ENCODE results near the gene MARCHF10. TPM values are rescaled to one million over a fixed set of nuclear protein-coding genes. Genes with fewer than 3 reads are reported as not detected.

Gene MARCHF10
- total and polyA plus RNA-seq, 2 of the 13 experiments (the other 11 are each of a cell fraction or from before 2014, with no cell fraction given), result not detected

GRCh38 chr17:62780269-62780668 lies 27.8 kb downstream of the MARCHF10 start (continued):
- TF ChIP-seq ARID3A (IDR thresholded peaks at IDR 0.05; ENCODE audit: low read depth, low read length) (no peak), STAG1 (CRISPR knock-in tag; IDR thresholded peaks at IDR 0.05) (no peak), NR2F6 (IDR thresholded peaks at IDR 0.05) (no peak), NR2F6 (CRISPR knock-in tag; IDR thresholded peaks at IDR 0.05) (no peak), PCBP1 (IDR thresholded peaks at IDR 0.05; ENCODE audit: borderline replicate concordance, low read depth, low read length) (no peak), U2AF1 (optimal IDR thresholded peaks at IDR 0.05; ENCODE audit: low read depth, low read length) (no peak), GTF3A (CRISPR knock-in tag; conservative IDR thresholded peaks at IDR 0.05) (no peak)

GRCh38 chr17:62778990-62779681 lies 29.0 kb downstream of the MARCHF10 start:
- Histone ChIP-seq H3K36me3 (replicated peaks in 1 of 2; ENCODE audit: control insufficient read depth in 1 of 2, insufficient read depth in 2 of 2, low read length in 2 of 2) (no peaks in the 10 kb centered on the region), H4K20me1 (ENCODE audit: insufficient read depth, low read length) (no peaks in the 10 kb centered on the region), H3K27me3 (ENCODE audit: control insufficient read depth in 1 of 2, insufficient read depth in 2 of 2, low read length in 2 of 2) (peaks cover 3 to 13% of the 10 kb centered on the region in 2 experiments; a peak in 3 of 5 replicates), H3K79me2 (ENCODE audit: insufficient read depth, low read length) (no peaks in the 10 kb centered on the region), H3K4me3 (replicated peaks in 1 of 3; ENCODE audit: insufficient read depth in 1 of 3, low read depth in 2 of 3, low read length in 3 of 3) (no peak overlapping the region), H3K9ac (ENCODE audit: insufficient read depth, low read depth, low read length) (no peak overlapping the region), H3K27ac (ENCODE audit: extremely low read length, insufficient read depth, low read length) (no peak overlapping the region), H3K9me3 (ENCODE audit: low read length) (no peaks in the 10 kb centered on the region), H3K4me2 (ENCODE audit: low read depth, low read length) (no peak overlapping the region), H3K4me1 (ENCODE audit: insufficient read depth, low read length) (no peaks in the 10 kb centered on the region; the same call in 1 of the 2 replicates), H2AFZ (ENCODE audit: low read length) (no peak overlapping the region)
- CTCF ChIA-PET (ENCODE audit: low intra/inter-chr PET ratio, low total read pairs), result no interaction called here
- DNase-seq (ENCODE audit: low spot score), result peak; percentile 48
- POLR2A ChIA-PET, result interaction anchor here (1.0 kb wide), 1 partner anchor 13 kb away, joined by 4 read pairs; no protein-coding TSS in a partner anchor
- TF ChIP-seq ZBTB33 (CRISPR knock-in tag; IDR thresholded peaks at IDR 0.05), result 0 out of 2 replicates have a peak, but pooled peaks have one; percentile 29
- no peak for TF ChIP-seq SSRP1 (CRISPR knock-in tag; IDR thresholded peaks at IDR 0.05)
- TF ChIP-seq ZNF768 (CRISPR knock-in tag; IDR thresholded peaks at IDR 0.05), result 0 out of 2 replicates have a peak, but pooled peaks have one; percentile 19
- 0 out of 2 replicates have a peak, but pooled peaks have one; percentile 14 for TF ChIP-seq MAFF (IDR thresholded peaks at IDR 0.05; ENCODE audit: low read depth, low read length)
- TF ChIP-seq FOSL2 (CRISPR knock-in tag; IDR thresholded peaks at IDR 0.05), result peak; percentile 78
- no TSS peak for BruUV-seq (replicated peaks)
- no peak for FAIRE-seq
- intact Hi-C loops (cut with micrococcal nuclease; ENCODE audit: unreplicated experiment), result no loop called here
- in situ Hi-C loops (cut with HindIII; ENCODE audit: extremely low pct_ligation_motif_present, low pct_unique_long_range_greater_than_20kb), result no loop called here
- ATAC-seq, result peak; percentile 80
- 19% methylated on average over 15 of the region's 21 CpGs for WGBS (ENCODE audit: low lambda C conversion rate)
